Measurements from ENCODE around the gene SAYSD1.

SAYSD1 gene

GRCh38 chr6:39107641-39108040 lies 7.3 kb downstream of the SAYSD1 start:
- DNase-seq: no peak

- no peak for DNase-seq
Observed at GRCh38 chr6:39107034-39107433, 8.0 kb downstream of the SAYSD1 start.

- DNase-seq: no peak
Observed at GRCh38 chr6:39104528-39104927, 10.5 kb downstream of the SAYSD1 start.

- no peak for DNase-seq
Observed at GRCh38 chr6:39102821-39103136, 12.2 kb downstream of the SAYSD1 start.

GRCh38 chr6:39102071-39102820 lies 12.7 kb downstream of the SAYSD1 start:
- no peak for DNase-seq

- DNase-seq: no peak
Observed at GRCh38 chr6:39100358-39100757, 14.6 kb downstream of the SAYSD1 start.

- DNase-seq: no peak
Observed at GRCh38 chr6:39095578-39095977, 19.4 kb downstream of the SAYSD1 start.

GRCh38 chr6:39093149-39093708 lies 21.8 kb downstream of the SAYSD1 start:
- no peak for DNase-seq

- peak; percentile 85 for DNase-seq
Observed at GRCh38 chr6:39092124-39092523, 22.9 kb downstream of the SAYSD1 start.

GRCh38 chr6:39091220-39091619 lies 23.8 kb downstream of the SAYSD1 start:
- DNase-seq: peak; percentile 77

- DNase-seq: no peak
Observed at GRCh38 chr6:39090036-39090435, 24.9 kb downstream of the SAYSD1 start.

GRCh38 chr6:39088331-39088730 lies 26.7 kb downstream of the SAYSD1 start:
- no peak for DNase-seq

GRCh38 chr6:39087197-39087596 lies 27.8 kb downstream of the SAYSD1 start:
- DNase-seq: no peak

GRCh38 chr6:39086711-39087110 lies 28.3 kb downstream of the SAYSD1 start:
- DNase-seq: no peak

- DNase-seq: no peak
Observed at GRCh38 chr6:39086294-39086693, 28.7 kb downstream of the SAYSD1 start.

GRCh38 chr6:39085129-39085797 lies 29.7 kb downstream of the SAYSD1 start:
- DNase-seq: no peak

- DNase-seq: peak; percentile 48
Observed at GRCh38 chr6:39084506-39084905, 30.5 kb downstream of the SAYSD1 start.

GRCh38 chr6:39083231-39083634 lies 31.8 kb downstream of the SAYSD1 start:
- DNase-seq: peak; percentile 92

- DNase-seq: no peak
Observed at GRCh38 chr6:39082310-39082709, 32.7 kb downstream of the SAYSD1 start.

GRCh38 chr6:39080246-39080875 lies 34.6 kb downstream of the SAYSD1 start:
- DNase-seq: no peak

- DNase-seq: no peak
Observed at GRCh38 chr6:39079197-39080125, 35.5 kb downstream of the SAYSD1 start.

GRCh38 chr6:39078695-39079094 lies 36.3 kb downstream of the SAYSD1 start:
- DNase-seq: no peak
